Measurements from ENCODE around the gene TRIM62.
A peak's percentile ranks its signal among the peaks of the same experiment; 100 is the strongest.

The TRIM62 gene

GRCh38 chr1:33171977-33172813 lies 9.6 kb downstream of the TRIM62 start:
- H3K9me3 ChIP-seq (ENCODE audit: insufficient read depth, low read depth, low read length) = no peaks in the 10 kb centered on the region
- H3K23ac ChIP-seq (ENCODE audit: low read length) = no peak overlapping the region
- no peak overlapping the region for H3K9ac ChIP-seq (ENCODE audit: low read length)
- no peak overlapping the region for H2BK12ac ChIP-seq (ENCODE audit: low read length)
- H3K4ac ChIP-seq (ENCODE audit: low read depth, low read length) = no peak overlapping the region
- H2BK5ac ChIP-seq (ENCODE audit: low read depth, low read length, poor library complexity) = no peak overlapping the region
- H3K4me2 ChIP-seq (ENCODE audit: low read length) = no peak overlapping the region
- H3K18ac ChIP-seq (ENCODE audit: low read length) = no peak overlapping the region
- H3K79me1 ChIP-seq (ENCODE audit: low read length) = no peaks in the 10 kb centered on the region
- no peak overlapping the region for H4K91ac ChIP-seq (ENCODE audit: low read depth, low read length)
- H2BK120ac ChIP-seq (ENCODE audit: insufficient read depth, low read length, poor library complexity) = no peak overlapping the region
- no CpG with 5 or more reads among the region's 9 CpGs for WGBS (ENCODE audit: extremely low coverage, insufficient coverage, insufficient read length)
- no peaks in the 10 kb centered on the region for H3K27me3 ChIP-seq (ENCODE audit: insufficient read depth, low read length)
- H3K14ac ChIP-seq (ENCODE audit: low read length) = no peak overlapping the region
- no peaks in the 10 kb centered on the region for H3K79me2 ChIP-seq (ENCODE audit: control insufficient read depth, insufficient read depth, low read length, poor library complexity)
- no peak overlapping the region for H3K27ac ChIP-seq (ENCODE audit: low read depth, low read length)
- no peak overlapping the region for H2AK5ac ChIP-seq (ENCODE audit: low read length)
- H4K8ac ChIP-seq (ENCODE audit: low read depth, low read length) = no peak overlapping the region
- H3K36me3 ChIP-seq (ENCODE audit: control insufficient read depth in 1 of 2, insufficient read depth in 2 of 2, low read length in 2 of 2) = no peaks in the 10 kb centered on the region
- no peak overlapping the region for H2AFZ ChIP-seq (ENCODE audit: insufficient read depth, low read length, poor library complexity)
- DNase-seq = no peak
- no peak overlapping the region for H3K4me3 ChIP-seq (ENCODE audit: low read depth, low read length)
- H4K12ac ChIP-seq (ENCODE audit: low read depth, low read length) = no peak overlapping the region
- peaks cover 5 to 20% of the 10 kb centered on the region in 2 experiments for H3K4me1 ChIP-seq (ENCODE audit: control insufficient read depth in 1 of 2, insufficient read depth in 2 of 2, low read length in 2 of 2)

- Histone ChIP-seq H2AFZ (ENCODE audit: insufficient read depth, low read length, poor library complexity) (no peak overlapping the region), H3K4me1 (ENCODE audit: control insufficient read depth in 1 of 2, insufficient read depth in 2 of 2, low read length in 2 of 2) (peaks cover 3 to 14% of the 10 kb centered on the region in 2 experiments), H3K27ac (ENCODE audit: low read depth, low read length) (no peak overlapping the region), H2BK12ac (ENCODE audit: low read length) (no peak overlapping the region), H3K4ac (ENCODE audit: low read depth, low read length) (no peak overlapping the region), H3K27me3 (ENCODE audit: insufficient read depth, low read length) (no peaks in the 10 kb centered on the region), H3K14ac (ENCODE audit: low read length) (no peak overlapping the region), H3K4me2 (ENCODE audit: low read length) (no peak overlapping the region), H4K8ac (ENCODE audit: low read depth, low read length) (no peak overlapping the region), H3K4me3 (ENCODE audit: low read depth, low read length) (no peak overlapping the region), H3K36me3 (ENCODE audit: control insufficient read depth in 1 of 2, insufficient read depth in 2 of 2, low read length in 2 of 2) (no peaks in the 10 kb centered on the region), H3K9ac (ENCODE audit: low read length) (no peak overlapping the region), H3K9me3 (ENCODE audit: insufficient read depth, low read depth, low read length) (peaks cover 2% of the 10 kb centered on the region), H3K79me1 (ENCODE audit: low read length) (no peaks in the 10 kb centered on the region), H4K12ac (ENCODE audit: low read depth, low read length) (no peak overlapping the region), H4K91ac (ENCODE audit: low read depth, low read length) (no peak overlapping the region), H2AK5ac (ENCODE audit: low read length) (no peak overlapping the region), H3K18ac (ENCODE audit: low read length) (no peak overlapping the region), H2BK5ac (ENCODE audit: low read depth, low read length, poor library complexity) (no peak overlapping the region), H2BK120ac (ENCODE audit: insufficient read depth, low read length, poor library complexity) (no peak overlapping the region), H3K79me2 (ENCODE audit: control insufficient read depth, insufficient read depth, low read length, poor library complexity) (no peaks in the 10 kb centered on the region), H3K23ac (ENCODE audit: low read length) (no peak overlapping the region)
- DNase-seq = no peak
- no CpG with 5 or more reads among the region's 13 CpGs for WGBS (ENCODE audit: extremely low coverage, insufficient coverage, insufficient read length)
Observed at GRCh38 chr1:33170351-33171274, 11.2 kb downstream of the TRIM62 start.

GRCh38 chr1:33169290-33170055 lies 12.4 kb downstream of the TRIM62 start:
- Histone ChIP-seq H4K91ac (ENCODE audit: low read depth, low read length) (no peak overlapping the region), H3K79me2 (ENCODE audit: control insufficient read depth, insufficient read depth, low read length, poor library complexity) (no peaks in the 10 kb centered on the region), H3K27me3 (ENCODE audit: insufficient read depth, low read length) (no peaks in the 10 kb centered on the region), H3K4me3 (ENCODE audit: low read depth, low read length) (no peak overlapping the region), H3K4ac (ENCODE audit: low read depth, low read length) (no peak overlapping the region), H3K36me3 (ENCODE audit: control insufficient read depth in 1 of 2, insufficient read depth in 2 of 2, low read length in 2 of 2) (no peaks in the 10 kb centered on the region), H3K4me2 (ENCODE audit: low read length) (no peak overlapping the region), H3K9me3 (ENCODE audit: insufficient read depth, low read depth, low read length) (peaks cover 2% of the 10 kb centered on the region), H4K8ac (ENCODE audit: low read depth, low read length) (no peak overlapping the region), H3K27ac (ENCODE audit: low read depth, low read length) (no peak overlapping the region), H3K79me1 (ENCODE audit: low read length) (peaks cover 2% of the 10 kb centered on the region), H2BK120ac (ENCODE audit: insufficient read depth, low read length, poor library complexity) (no peak overlapping the region), H2BK5ac (ENCODE audit: low read depth, low read length, poor library complexity) (no peak overlapping the region), H3K23ac (ENCODE audit: low read length) (no peak overlapping the region), H3K9ac (ENCODE audit: low read length) (no peak overlapping the region), H2BK12ac (ENCODE audit: low read length) (no peak overlapping the region), H2AFZ (ENCODE audit: insufficient read depth, low read length, poor library complexity) (no peak overlapping the region), H3K4me1 (ENCODE audit: control insufficient read depth in 1 of 2, insufficient read depth in 2 of 2, low read length in 2 of 2) (peaks cover 5 to 19% of the 10 kb centered on the region in 2 experiments), H3K18ac (ENCODE audit: low read length) (no peak overlapping the region), H2AK5ac (ENCODE audit: low read length) (no peak overlapping the region), H3K14ac (ENCODE audit: low read length) (no peak overlapping the region), H4K12ac (ENCODE audit: low read depth, low read length) (no peak overlapping the region)
- WGBS (ENCODE audit: extremely low coverage, insufficient coverage, insufficient read length) = no CpG with 5 or more reads among the region's 11 CpGs
- peak in 1 of 2 donors; percentile 28 for DNase-seq

Measured in trophoblast cell (in vitro differentiated cells and primary cell).